GM18508 (cell line): ENCODE results near the gene RCAN3.
"Not testable (repeated sequence)": the region's sequence is repeated elsewhere in the genome, so short reads cannot be mapped to it uniquely, and the experiment has no call there.

ENCODE experiments used
- ATAC-seq: cut with Tn5 transposase; IDR thresholded peaks from one replicate; pipeline ENCODE4 v1.9.1; 2021; ENCODE audit warnings: moderate number of reproducible peaks; ENCODE audit not compliant: insufficient read depth, unreplicated experiment

Gene RCAN3

DNA sequence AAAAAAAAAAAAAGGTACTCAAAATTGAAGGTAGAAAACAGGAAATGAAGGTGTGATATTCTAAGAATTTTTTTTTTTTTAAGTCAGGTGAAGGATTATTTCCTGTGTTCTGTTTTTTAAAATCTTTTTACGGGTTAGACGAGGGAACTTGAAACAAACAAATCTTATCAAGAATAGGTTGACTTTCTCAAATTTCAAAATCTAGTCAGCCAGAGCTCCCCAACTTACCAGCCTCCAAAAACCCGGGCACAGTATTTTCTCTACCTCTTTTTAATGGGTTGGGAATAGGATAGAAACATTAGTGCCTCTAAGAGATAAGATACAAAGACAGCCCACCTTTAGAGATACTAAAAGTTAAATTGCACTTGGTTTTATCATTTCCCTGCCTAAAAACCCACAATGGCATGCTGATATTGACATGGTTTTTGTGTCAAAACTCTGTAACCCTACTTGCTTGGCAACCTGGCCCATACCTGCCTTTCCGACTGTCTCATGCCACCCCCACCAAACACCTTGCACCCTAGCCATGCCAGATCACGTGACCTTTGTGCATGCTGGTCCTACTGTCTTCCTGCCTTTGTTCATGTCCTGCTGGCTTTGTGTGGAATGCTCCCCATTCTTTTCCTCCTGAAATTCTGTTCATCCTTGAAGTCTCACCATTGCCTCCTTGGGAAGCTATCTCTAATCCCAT lies 4.2 kb downstream of the RCAN3 start:
- no peak for ATAC-seq

DNA sequence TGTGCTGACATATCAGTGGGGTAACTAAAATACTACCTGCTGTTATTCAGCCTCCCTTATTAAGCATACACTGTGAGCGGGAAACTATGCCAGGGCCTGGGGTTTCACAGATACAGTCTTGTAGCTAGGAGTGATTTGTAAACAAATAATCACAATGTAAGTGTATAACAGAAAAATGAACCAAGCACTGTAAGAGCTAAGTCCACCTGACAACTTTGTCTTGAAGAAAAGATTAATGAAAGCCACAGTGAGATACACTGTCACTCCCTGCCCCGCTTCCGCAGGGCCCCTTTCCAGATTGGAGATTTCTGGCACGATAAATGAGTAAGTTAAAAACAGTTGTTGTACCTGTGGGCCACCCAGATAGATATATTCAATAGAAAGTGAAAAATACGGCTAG lies 4.8 kb downstream of the RCAN3 start:
- no peak for ATAC-seq

GRCh38 chr1:24508911-24509310 lies 6.3 kb downstream of the RCAN3 start:
- no peak for ATAC-seq

DNA sequence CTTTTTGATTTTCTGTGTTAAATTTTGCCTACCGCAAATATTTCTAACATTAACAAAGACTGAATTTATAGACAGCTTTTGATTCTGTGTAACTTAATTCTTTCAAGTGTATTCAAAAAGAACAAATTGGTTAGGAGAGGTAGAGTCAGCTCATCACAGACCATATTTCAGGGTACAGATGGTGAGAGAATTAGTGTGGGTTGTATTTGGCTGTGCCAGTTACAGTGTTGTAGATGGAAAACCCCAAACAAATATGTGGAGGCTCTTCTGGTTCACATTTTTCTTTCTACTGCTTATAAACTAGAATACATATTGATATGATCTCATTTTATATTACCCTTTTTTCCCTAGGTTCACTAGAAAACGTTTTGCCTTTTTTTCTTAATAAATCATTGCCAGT lies 11.1 kb downstream of the RCAN3 start:
- ATAC-seq: no peak

GRCh38 chr1:24514946-24515345 lies 12.3 kb downstream of the RCAN3 start:
- ATAC-seq: no peak

- ATAC-seq: not testable (repeated sequence)
Measured at GRCh38 chr1:24515671-24516209, 13.1 kb downstream of the RCAN3 start.

- no peak for ATAC-seq
Measured at GRCh38 chr1:24516506-24516905, 13.9 kb downstream of the RCAN3 start.

DNA sequence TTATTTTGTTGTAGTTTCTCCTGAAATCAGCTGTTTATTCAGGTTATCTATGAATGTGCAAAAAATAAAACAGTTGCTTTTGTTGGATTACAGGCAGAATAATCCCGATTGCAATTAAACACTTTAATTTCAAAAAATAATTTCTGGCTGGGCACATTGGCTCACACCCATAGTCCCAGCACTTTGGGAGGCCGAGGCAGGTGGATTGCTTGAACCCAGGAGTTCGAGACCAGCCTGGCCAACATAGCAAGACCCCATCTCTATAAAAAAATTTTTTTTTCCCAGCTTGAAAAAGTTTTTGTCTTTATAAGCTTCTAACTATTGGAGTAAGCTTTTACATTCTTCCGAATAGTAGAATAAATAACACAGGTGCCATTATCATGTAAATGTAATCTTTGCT lies 15.3 kb downstream of the RCAN3 start:
- ATAC-seq: no peak

DNA sequence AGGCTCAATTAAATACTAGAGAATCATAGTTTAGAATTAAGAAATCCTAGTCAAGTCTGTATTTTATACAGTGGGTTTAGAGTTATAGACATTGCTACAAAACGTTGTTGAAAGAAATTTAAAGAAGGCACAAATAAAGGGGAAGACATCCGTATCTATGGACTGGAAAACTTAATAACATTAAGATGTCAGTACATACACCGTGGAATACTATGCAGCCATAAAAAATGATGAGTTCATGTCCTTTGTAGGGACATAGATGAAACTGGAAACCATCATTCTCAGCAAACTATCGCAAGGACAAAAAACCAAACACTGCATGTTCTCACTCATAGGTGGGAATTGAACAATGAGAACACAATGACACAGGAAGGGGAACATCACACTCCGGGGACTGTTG lies 17.6 kb downstream of the RCAN3 start:
- ATAC-seq: not testable (repeated sequence)

DNA sequence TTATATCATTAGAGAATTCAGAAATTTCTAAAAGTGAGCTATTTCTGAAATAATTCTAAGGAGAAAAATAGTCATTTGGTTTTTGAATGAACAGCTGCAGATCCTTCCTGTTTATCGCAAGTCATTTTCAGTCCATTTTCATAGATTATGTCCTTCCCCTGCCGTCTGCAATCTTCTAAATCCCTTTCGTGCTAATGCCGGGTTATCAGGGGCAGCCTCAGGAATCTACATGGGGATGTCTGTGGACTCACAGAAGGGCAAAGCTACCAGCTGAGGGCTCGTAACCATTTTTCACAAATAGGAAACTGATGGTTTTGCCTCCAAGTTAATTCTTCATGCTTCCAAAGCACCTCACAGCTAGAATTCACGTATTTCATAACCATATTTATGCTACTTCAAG lies 23.0 kb downstream of the RCAN3 start:
- ATAC-seq: no peak

- no peak for ATAC-seq
Measured at GRCh38 chr1:24526045-24526444, 23.4 kb downstream of the RCAN3 start.

DNA sequence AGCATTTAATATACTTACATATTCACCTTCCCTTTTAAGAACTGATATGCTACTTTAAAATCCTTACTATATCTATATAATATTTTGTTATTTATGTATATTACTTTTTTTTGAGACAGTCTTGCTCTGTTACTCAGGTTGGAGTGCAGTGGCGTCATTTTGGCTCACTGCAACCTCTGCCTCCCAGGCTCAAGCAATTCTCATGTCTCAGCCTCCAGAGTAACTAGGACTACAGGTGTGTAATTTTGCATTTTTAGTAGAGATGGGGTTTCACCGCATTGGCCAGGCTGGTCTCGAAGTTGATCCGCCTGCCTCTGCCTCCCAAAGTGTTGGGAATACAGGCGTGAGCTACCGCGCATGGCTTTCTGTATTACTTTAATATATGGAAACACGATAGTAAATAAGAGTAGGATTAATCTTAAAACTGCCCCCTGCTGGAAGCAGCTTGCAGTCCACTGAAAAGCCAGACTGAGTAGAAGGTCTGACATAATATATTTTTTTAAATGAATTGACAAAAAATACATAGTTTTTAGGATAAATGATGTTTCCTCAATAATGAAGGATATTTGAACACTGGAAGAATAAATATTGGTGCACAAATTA lies 24.4 kb downstream of the RCAN3 start:
- ATAC-seq: no peak

GRCh38 chr1:24528744-24529143 lies 26.1 kb downstream of the RCAN3 start:
- no peak for ATAC-seq

DNA sequence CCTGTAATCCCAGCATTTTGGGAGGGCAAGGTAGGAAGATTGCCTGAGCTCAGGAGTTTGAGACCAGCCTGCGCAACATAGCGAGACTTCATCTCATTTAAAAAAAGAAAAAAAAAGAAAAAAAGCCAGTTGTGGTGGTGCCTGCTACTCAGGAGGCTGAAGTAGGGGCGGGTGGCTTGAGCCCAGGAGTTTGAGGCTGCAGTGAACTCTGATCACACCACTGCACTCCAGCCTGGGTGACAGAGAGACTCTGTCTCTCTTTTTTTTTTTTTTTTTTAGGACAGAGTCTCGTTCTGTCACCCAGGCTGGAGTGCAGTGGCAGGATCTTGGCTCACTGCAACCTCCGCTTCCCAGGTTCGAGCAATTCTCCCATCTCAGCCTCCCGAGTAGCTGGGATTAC lies 26.7 kb downstream of the RCAN3 start:
- ATAC-seq: not testable (repeated sequence)

- no peak for ATAC-seq
Measured at GRCh38 chr1:24535021-24535424, 32.4 kb downstream of the RCAN3 start.

DNA sequence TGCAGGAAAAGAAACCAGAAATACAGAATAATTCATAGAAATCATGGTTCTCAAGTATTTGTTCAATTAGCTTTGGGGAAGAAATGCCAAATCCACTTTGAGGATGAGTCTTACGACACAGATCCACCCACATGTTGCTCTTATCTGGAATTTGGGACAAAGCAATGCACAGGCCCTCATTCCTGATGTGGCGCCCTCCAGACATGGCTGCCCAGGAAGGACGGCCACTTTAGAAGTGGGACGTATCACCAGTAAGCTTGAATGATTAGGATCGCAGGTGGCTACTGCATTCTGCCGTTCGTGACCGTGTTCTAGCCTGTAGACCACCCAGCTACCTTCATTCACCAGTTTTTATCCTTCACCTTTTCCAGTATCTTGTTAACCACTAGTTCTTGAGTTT lies 33.1 kb downstream of the RCAN3 start:
- ATAC-seq: no peak

- ATAC-seq: no peak
Measured at GRCh38 chr1:24536391-24536840, 33.8 kb downstream of the RCAN3 start.

- ATAC-seq: no peak
Measured at GRCh38 chr1:24540051-24540905, 37.6 kb downstream of the RCAN3 start.

DNA sequence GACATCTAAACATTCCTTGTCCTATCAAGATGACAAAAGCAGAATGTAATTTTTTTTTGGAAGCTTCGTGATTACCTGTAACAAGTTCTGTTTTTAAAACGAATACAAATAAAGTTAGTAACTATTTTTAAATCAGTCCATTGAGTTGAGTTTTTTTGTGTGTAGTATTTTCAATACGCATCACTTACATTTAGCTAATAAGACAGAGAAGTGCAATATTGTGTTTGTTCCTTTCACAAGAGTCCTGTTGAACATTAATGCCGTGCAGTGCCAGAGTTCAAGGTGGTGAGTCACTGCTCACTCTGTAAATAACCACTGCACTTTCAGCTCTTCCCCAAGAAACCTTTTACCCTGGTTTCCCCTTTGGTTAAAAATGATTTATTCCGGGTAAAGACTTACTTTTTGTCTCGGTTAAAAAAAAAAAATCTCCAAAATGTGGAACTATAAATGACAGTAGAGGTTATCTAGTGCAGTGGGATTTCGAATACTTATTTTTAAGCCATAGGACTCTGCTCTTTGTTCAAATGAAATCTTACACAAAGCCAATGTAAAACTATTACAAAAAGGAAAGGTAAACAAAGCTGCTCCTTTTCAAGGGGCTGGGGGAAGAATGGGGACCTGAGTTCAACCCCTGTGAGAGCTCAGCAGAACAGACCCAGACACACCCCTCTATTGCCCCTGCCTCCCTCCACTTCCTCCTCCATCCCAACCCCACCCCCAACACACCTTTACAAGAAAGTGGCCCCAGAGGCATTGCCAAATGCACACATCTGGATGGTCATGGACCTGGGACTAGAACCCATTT lies 38.5 kb downstream of the RCAN3 start:
- no peak for ATAC-seq

DNA sequence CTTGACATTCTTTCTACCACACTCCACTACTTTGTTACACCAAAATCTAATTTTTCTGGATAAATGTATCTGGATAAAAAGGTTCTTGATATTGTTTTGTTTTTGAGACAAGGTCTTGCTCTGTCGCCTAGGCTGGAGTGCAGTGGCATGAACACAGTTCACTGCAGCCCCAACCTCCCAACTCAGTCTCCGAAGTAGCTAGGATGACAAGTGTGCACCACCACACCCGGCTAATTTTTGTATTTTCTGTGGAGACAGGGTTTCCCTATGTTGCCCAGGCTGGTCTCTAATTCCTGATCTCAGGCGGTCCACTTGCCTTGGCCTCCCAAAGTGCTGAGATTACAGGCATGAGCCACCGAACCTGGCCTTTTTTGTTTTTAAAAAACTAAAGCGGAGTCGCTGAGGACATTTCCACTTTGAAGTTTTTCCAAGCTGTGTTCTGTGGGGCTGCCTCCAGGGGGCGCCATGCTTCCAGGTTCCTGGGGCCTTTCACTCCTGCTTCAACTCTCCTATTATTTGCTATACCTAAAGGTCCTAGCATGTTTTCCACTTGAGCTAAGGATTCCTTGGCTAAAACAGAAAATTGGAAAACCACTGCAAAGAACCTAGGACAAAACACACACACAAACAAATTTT lies 39.2 kb downstream of the RCAN3 start:
- ATAC-seq: no peak
